Stimulated activated effector memory CD8-positive, alpha-beta T cell treated with anti-CD3 and anti-CD28 coated beads, Interleukin-12 subunit alpha, Interleukin-12 subunit beta, amount 100 ng/mL, for 72 hours (primary cell): ENCODE data around the gene DTNA.
A peak's percentile ranks its signal among the peaks of the same experiment; 100 is the strongest.

Experiments
- ATAC-seq: fragments of 150-1000 bp; cut with Tn5 transposase; 2 replicates; pipeline ENCODE4 v1.10.0; 2021
- DNase-seq, 2 donors: peaks; one replicate each; pipeline ENCODE4 v3.0.0; 2021 to 2022; ENCODE audit warnings: low spot score in 2 of 2
- H3K27ac Mint-ChIP-seq: one replicate; pipeline ENCODE4 v1.8.0; 2022; ENCODE audit warnings: mild to moderate bottlenecking, mixed read lengths
- H3K36me3 Mint-ChIP-seq: one replicate; pipeline ENCODE4 v1.8.0; 2022; ENCODE audit warnings: mild to moderate bottlenecking, mixed read lengths
- H3K4me1 Mint-ChIP-seq: one replicate; pipeline ENCODE4 v1.8.0; 2022; ENCODE audit warnings: mixed read lengths
- H3K4me3 Mint-ChIP-seq: one replicate; pipeline ENCODE4 v1.8.0; 2022; ENCODE audit warnings: mild to moderate bottlenecking, mixed read lengths
- H3K9me3 Mint-ChIP-seq: one replicate; pipeline ENCODE4 v1.8.0; 2022; ENCODE audit warnings: mixed read lengths

DTNA gene

DNA sequence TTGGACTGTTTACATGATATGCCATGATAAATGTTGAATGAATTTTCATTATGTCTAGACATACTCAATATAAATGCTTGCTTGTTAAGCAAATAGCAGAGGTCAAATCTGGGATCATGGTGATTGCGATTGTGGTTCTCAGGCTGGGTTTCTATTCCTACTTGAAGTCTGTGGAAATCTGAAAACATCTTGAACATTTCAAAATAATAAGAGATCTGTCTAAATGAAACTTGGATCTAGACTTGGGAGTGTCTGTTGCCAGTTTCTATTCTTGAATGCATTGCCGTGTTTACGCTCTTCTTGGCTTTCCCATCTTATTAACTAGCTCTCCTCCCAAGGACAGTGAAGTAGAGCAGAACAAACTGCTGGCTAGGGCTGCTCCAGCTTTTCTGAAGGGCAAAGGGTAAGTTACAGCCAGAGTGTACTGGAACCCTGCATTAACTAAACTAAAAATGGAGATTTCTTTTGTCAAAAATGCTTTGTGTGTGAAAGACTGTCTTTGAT, 127.7 kb downstream of the DTNA start:
- ATAC-seq, result no peak
- DNase-seq, result no peak
- no peaks in the 10 kb centered on the region for H3K4me1 Mint-ChIP-seq
- H3K36me3 Mint-ChIP-seq, result no peaks in the 10 kb centered on the region
- H3K4me3 Mint-ChIP-seq, result no peak overlapping the region
- H3K27ac Mint-ChIP-seq, result no peak overlapping the region
- H3K9me3 Mint-ChIP-seq, result peaks cover 2% of the 10 kb centered on the region

DNA sequence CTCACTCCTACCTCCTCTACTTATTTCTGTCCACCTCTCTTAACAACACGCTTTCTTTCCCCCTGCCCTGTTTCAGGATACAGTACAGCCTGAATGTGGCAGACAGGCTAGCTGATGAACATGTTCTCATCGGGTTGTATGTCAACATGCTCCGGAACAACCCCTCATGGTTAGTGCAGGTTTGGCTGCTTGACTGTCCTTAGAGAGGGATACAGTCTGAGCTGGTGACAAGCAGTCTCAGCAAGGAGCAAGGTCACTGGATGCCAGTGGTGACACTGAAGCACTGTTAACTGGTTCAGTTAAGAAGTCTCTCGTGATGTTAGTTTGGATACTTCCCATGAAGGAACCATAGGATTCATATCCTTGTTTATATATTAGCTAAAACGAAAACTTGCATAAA, 128.6 kb downstream of the DTNA start:
- ATAC-seq (no peak), DNase-seq (no peak)
- H3K4me3 Mint-ChIP-seq, result no peak overlapping the region
- peaks cover 2% of the 10 kb centered on the region for H3K9me3 Mint-ChIP-seq
- no peaks in the 10 kb centered on the region for H3K36me3 Mint-ChIP-seq
- H3K4me1 Mint-ChIP-seq, result no peaks in the 10 kb centered on the region
- H3K27ac Mint-ChIP-seq, result no peak overlapping the region

DNA sequence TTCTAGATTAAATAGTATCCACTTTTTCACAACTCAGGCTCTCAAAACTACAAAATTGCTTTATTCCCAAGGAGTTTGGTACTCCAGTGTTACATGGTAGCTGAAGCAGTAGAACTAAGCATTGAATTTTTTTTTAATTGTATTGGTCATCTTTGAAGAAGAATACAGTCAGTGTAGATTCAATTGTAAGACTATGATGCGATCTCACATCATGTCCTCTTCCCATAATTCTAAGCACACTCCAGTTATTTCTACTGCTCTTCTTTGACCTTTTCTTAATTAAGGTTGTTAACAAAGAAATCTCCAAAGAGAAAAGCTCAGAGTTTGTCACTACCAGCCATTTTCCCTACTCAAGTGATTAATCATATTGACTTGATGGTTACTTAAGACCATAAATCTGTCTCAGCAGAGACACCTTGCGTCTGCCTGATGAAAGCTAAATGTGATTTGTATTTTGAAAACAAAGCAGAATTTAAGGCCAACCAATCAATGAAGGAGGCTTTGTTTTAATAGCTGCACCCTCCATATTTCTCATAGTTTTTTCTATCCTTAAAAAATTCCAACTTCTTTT, 130.2 kb downstream of the DTNA start:
- ATAC-seq, result no peak
- peaks cover 2% of the 10 kb centered on the region for H3K9me3 Mint-ChIP-seq

GRCh38 chr18:34841891-34842290, 131.8 kb downstream of the DTNA start:
- H3K4me3 Mint-ChIP-seq, result no peak overlapping the region
- no peaks in the 10 kb centered on the region for H3K4me1 Mint-ChIP-seq
- DNase-seq (no peak), ATAC-seq (no peak)
- no peak overlapping the region for H3K27ac Mint-ChIP-seq
- no peaks in the 10 kb centered on the region for H3K9me3 Mint-ChIP-seq
- no peaks in the 10 kb centered on the region for H3K36me3 Mint-ChIP-seq

More for the DNA sequence above, 130.2 kb downstream of the DTNA start:
- Mint-ChIP-seq H3K4me1 (no peaks in the 10 kb centered on the region), H3K27ac (no peak overlapping the region), H3K4me3 (no peak overlapping the region), H3K36me3 (no peaks in the 10 kb centered on the region)
- DNase-seq, result no peak

GRCh38 chr18:34844072-34844471, 134.0 kb downstream of the DTNA start:
- Mint-ChIP-seq H3K4me1 (no peaks in the 10 kb centered on the region), H3K36me3 (no peaks in the 10 kb centered on the region), H3K27ac (no peak overlapping the region), H3K4me3 (no peak overlapping the region), H3K9me3 (no peaks in the 10 kb centered on the region)
- DNase-seq (no peak), ATAC-seq (no peak)

DNA sequence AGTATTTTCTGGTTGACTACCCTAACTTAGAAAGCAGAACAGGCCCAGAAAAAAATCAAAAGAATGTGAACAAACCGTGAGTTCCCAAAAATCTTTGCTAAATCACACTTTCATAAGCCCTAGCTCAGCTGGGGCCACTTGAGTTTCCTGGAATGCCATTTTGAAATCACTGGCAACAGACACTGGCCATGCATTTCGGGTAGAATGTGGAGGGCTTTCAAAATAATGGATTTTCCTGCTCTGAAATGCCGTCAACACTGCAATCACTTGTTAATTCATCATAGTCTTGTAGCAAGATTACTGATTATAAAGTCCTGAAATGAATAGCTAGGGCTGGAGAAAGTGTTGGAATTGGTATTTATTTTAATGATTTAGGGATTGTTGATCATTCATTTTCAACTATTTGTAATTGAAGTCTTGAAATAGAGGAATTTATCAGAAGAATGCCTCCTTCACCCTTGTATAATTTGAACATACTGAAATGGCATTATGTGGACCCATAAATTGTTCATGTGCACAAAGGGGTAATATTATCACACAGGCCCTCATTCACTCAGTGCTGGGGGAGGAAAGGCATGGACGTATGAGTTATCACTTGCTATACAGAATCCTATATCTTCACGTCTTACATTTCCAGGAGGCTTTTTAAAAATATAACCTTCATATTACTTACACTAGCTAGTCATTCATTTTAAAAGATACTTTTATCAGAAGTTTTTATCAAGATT, 134.8 kb downstream of the DTNA start:
- H3K36me3 Mint-ChIP-seq, result no peaks in the 10 kb centered on the region
- H3K9me3 Mint-ChIP-seq, result no peaks in the 10 kb centered on the region

GRCh38 chr18:34847408-34847807, 137.3 kb downstream of the DTNA start:
- no peaks in the 10 kb centered on the region for H3K9me3 Mint-ChIP-seq
- no peak overlapping the region for H3K27ac Mint-ChIP-seq
- no peaks in the 10 kb centered on the region for H3K4me1 Mint-ChIP-seq
- no peak for DNase-seq
- no peaks in the 10 kb centered on the region for H3K36me3 Mint-ChIP-seq
- ATAC-seq, result no peak
- H3K4me3 Mint-ChIP-seq, result no peak overlapping the region

More for the DNA sequence above, 134.8 kb downstream of the DTNA start:
- H3K4me1 Mint-ChIP-seq, result no peaks in the 10 kb centered on the region
- DNase-seq, result no peak
- ATAC-seq, result no peak
- no peak overlapping the region for H3K27ac Mint-ChIP-seq
- no peak overlapping the region for H3K4me3 Mint-ChIP-seq

GRCh38 chr18:34848156-34848555, 138.1 kb downstream of the DTNA start:
- Mint-ChIP-seq H3K4me1 (no peaks in the 10 kb centered on the region), H3K9me3 (no peaks in the 10 kb centered on the region), H3K27ac (no peak overlapping the region), H3K36me3 (no peaks in the 10 kb centered on the region), H3K4me3 (no peak overlapping the region)
- DNase-seq (no peak), ATAC-seq (no peak)

DNA sequence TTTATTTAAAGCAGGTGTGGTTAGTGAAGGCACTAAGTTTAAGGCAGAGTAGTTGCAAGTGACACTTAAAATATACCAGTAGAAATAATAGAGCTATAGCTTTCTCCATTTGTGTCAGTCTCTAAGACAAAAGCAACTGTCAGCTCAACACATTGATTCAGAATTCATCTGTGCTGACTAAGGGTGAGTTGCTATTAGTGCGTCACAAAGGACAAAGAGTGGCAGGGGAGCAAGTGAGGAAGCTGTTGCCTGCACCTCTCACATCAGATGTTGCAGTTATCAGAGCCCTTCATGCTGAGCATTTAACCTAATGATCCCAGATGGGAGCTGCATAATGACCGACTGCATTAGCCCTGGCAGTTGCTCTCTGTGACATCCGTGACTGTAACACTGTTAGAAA, 138.6 kb downstream of the DTNA start:
- H3K36me3 Mint-ChIP-seq, result no peaks in the 10 kb centered on the region
- no peaks in the 10 kb centered on the region for H3K9me3 Mint-ChIP-seq
- H3K27ac Mint-ChIP-seq, result no peak overlapping the region
- DNase-seq (no peak), ATAC-seq (no peak)
- H3K4me1 Mint-ChIP-seq, result no peaks in the 10 kb centered on the region
- H3K4me3 Mint-ChIP-seq, result no peak overlapping the region

- H3K9me3 Mint-ChIP-seq, result no peaks in the 10 kb centered on the region
- peaks cover 6% of the 10 kb centered on the region for H3K36me3 Mint-ChIP-seq
Observed at GRCh38 chr18:34857320-34857719, 147.2 kb downstream of the DTNA start.

DNA sequence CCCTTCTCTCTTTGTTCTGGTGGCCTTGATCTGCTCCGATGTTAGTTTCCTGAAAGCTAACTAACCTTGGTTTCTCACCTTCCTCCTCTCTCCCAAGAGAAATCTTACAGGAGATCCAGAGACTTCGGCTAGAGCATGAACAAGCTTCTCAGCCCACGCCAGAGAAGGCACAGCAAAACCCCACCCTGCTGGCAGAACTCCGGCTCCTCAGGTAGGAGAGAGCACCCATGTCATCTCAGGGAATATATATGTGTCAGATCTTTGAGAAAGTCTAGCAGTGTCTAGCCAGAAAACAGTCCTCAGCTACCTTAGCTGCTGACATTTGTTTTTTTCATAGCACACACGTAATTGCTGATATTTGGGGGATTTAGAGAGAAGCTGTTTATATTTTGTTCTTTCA, 148.1 kb downstream of the DTNA start:
- H3K27ac Mint-ChIP-seq, result no peak overlapping the region
- no peak overlapping the region for H3K4me3 Mint-ChIP-seq
- DNase-seq (no peak), ATAC-seq (no peak)
- H3K9me3 Mint-ChIP-seq, result no peaks in the 10 kb centered on the region
- H3K36me3 Mint-ChIP-seq, result peaks cover 6% of the 10 kb centered on the region
- peaks cover 6% of the 10 kb centered on the region for H3K4me1 Mint-ChIP-seq

More at GRCh38 chr18:34857320-34857719, 147.2 kb downstream of the DTNA start:
- no peak overlapping the region for H3K4me3 Mint-ChIP-seq
- DNase-seq (no peak), ATAC-seq (no peak)
- peaks cover 6% of the 10 kb centered on the region for H3K4me1 Mint-ChIP-seq
- H3K27ac Mint-ChIP-seq, result no peak overlapping the region

DNA sequence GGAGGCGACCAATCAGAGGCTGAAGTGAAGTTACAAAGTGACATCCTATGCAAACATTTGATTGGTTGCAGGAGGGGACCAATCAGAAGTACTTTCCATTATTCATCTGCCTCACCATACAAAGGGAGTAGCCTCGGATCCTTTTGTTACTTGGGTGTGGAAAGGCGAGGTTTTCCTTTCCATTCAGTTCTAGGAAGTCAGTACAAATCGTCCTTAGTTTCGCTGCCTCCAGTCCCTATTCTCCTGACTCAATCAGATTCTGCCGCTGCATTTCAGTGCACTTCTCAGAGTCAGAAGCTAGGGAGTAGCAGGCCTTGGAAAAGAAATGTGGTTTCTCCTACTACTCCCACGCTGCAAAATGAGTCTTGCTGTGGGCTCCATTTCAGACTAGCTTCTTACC, 149.4 kb downstream of the DTNA start:
- H3K4me3 Mint-ChIP-seq, result no peak overlapping the region
- H3K27ac Mint-ChIP-seq, result no peak overlapping the region
- peaks cover 6% of the 10 kb centered on the region for H3K36me3 Mint-ChIP-seq
- DNase-seq, result no peak
- no peak for ATAC-seq
- H3K9me3 Mint-ChIP-seq, result no peaks in the 10 kb centered on the region
- H3K4me1 Mint-ChIP-seq, result peaks cover 6% of the 10 kb centered on the region

DNA sequence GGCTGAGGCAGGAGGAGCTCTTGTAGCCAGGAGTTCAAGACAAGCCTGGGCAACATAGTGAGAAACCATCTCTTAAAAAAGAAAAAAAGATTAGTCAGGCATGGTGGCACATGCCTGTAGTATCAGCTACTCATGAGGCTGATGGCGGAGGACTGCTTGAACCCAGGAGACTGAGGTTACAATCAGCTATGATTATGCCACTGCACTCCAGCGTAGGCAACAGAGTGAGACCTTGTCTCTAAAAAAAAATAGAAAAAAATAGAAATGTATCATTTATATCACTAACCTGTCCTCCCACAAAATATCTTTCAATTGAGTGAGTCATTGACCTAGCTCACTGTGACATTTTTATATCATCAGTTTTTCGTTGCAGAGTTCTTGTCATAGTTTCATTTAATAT, 152.5 kb downstream of the DTNA start:
- peak; percentile 4 for ATAC-seq
- Mint-ChIP-seq H3K36me3 (peaks cover 6% of the 10 kb centered on the region), H3K9me3 (no peaks in the 10 kb centered on the region), H3K27ac (no peak overlapping the region), H3K4me3 (no peak overlapping the region), H3K4me1 (peaks cover 20% of the 10 kb centered on the region)
- DNase-seq, result no peak

DNA sequence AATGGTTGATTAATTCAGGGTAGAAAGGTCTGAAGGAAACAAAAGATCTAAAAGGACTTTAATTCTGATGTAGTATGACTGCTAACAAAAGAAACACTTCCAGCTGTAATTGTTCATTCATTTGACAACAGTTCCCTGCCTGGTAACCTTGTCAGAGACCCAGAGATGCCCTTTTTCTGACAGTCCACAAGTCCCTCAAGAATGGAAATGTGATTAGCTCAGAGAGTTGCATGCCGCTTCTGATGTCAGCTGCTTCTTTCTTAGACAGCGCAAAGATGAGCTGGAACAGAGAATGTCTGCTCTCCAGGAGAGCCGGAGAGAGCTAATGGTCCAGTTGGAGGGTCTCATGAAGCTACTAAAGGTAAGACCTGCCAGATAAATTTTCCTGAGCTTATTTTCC, 153.6 kb downstream of the DTNA start:
- no peak for ATAC-seq
- H3K36me3 Mint-ChIP-seq, result peaks cover 6% of the 10 kb centered on the region
- H3K4me3 Mint-ChIP-seq, result no peak overlapping the region
- no peak for DNase-seq
- peaks cover 20% of the 10 kb centered on the region for H3K4me1 Mint-ChIP-seq
- no peaks in the 10 kb centered on the region for H3K9me3 Mint-ChIP-seq
- no peak overlapping the region for H3K27ac Mint-ChIP-seq

- H3K9me3 Mint-ChIP-seq, result no peaks in the 10 kb centered on the region
- peaks cover 20% of the 10 kb centered on the region for H3K4me1 Mint-ChIP-seq
- DNase-seq (no peak), ATAC-seq (no peak)
- no peak overlapping the region for H3K4me3 Mint-ChIP-seq
- H3K36me3 Mint-ChIP-seq, result peaks cover 6% of the 10 kb centered on the region
- no peak overlapping the region for H3K27ac Mint-ChIP-seq
Observed at GRCh38 chr18:34864836-34865497, 154.9 kb downstream of the DTNA start.

DNA sequence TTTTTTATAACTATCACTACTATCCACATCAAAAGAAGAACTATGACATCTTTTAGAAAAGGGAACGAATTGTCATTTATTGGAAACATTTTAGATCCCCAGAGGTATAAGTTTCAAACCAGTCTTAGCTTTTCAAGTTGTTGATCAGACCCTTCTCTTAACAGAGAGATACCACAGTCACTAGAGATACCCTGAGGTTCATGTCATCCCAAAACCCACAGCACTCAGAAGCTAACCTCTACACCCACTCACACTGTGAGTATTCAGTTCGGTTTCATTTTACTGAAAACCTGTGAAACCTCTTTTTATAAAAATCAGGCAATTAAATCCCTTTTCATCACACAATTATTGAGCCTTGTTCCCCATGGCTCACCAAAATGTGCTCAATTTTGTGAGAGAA, 156.2 kb downstream of the DTNA start:
- Mint-ChIP-seq H3K4me3 (no peak overlapping the region), H3K27ac (no peak overlapping the region)
- peak; percentile 84 for ATAC-seq

More for the DNA sequence above, 156.2 kb downstream of the DTNA start:
- Mint-ChIP-seq H3K36me3 (no peaks in the 10 kb centered on the region), H3K4me1 (peaks cover 16% of the 10 kb centered on the region), H3K9me3 (no peaks in the 10 kb centered on the region)
- no peak for DNase-seq
